ENCODE measurements around the gene FAAP100. TPM values are rescaled to one million over a fixed set of nuclear protein-coding genes. Genes with fewer than 3 reads are reported as not detected.
A peak's percentile ranks its signal among the peaks of the same experiment; 100 is the strongest.

FAAP100 gene
- total and polyA plus RNA-seq, 8 donors, result 23.0 to 33.7 (median 28.3) TPM

DNA sequence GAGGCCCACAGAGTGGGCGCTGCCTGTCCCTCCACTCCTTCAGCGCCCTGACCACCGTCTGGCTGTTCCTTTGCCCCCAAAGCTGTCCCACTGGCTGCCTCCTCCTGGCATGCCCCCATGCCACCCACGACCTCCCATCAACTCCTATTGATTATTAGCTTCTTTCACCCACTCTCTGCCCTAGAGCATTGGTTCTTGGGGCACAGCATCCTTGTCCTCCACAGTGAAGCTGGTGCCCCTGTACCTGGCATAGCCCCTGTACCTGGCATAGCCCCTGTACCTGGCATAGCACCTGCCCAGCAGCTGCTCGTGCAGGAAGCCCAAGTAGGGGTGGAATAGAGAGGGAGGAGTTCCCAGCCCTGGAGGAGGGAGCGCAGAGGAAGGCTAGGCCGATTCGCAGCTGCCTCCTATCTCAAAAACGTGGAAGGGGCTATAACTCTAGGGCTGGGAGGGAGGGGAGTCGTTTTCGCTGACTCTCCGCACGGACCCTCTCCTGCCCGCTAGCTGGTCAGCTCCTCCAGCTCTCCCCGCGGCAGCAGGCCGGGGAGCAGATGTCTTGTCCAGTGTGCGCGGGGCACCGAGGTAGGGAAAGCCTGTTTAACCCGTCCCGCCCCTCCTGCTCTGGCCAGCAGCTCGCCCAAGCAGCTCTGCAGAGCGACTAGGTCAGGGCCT lies 33.9 kb downstream of the FAAP100 start:
- DNase-seq (peak in 1 of 4 donors; percentile 61), ATAC-seq (peak; percentile 13)
- peaks cover 15 to 56% of the 10 kb centered on the region in 2 donors for H3K4me1 ChIP-seq
- H3K9me3 ChIP-seq, result no peaks in the 10 kb centered on the region
- peak overlapping the region; percentile 41 to 52 for H3K4me3 ChIP-seq
- H3K27me3 ChIP-seq, result peaks cover 0 to 22% of the 10 kb centered on the region in 2 donors
- peak overlapping the region; percentile 44 to 71 for H3K27ac ChIP-seq
- TF ChIP-seq, protein P1, sequence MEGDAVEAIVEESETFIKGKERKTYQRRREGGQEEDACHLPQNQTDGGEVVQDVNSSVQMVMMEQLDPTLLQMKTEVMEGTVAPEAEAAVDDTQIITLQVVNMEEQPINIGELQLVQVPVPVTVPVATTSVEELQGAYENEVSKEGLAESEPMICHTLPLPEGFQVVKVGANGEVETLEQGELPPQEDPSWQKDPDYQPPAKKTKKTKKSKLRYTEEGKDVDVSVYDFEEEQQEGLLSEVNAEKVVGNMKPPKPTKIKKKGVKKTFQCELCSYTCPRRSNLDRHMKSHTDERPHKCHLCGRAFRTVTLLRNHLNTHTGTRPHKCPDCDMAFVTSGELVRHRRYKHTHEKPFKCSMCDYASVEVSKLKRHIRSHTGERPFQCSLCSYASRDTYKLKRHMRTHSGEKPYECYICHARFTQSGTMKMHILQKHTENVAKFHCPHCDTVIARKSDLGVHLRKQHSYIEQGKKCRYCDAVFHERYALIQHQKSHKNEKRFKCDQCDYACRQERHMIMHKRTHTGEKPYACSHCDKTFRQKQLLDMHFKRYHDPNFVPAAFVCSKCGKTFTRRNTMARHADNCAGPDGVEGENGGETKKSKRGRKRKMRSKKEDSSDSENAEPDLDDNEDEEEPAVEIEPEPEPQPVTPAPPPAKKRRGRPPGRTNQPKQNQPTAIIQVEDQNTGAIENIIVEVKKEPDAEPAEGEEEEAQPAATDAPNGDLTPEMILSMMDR (IDR thresholded peaks at IDR 0.05), result no peak
- H3K36me3 ChIP-seq, result no peaks in the 10 kb centered on the region
- intact Hi-C loops (cut with DNase I), result no loop called here

DNA sequence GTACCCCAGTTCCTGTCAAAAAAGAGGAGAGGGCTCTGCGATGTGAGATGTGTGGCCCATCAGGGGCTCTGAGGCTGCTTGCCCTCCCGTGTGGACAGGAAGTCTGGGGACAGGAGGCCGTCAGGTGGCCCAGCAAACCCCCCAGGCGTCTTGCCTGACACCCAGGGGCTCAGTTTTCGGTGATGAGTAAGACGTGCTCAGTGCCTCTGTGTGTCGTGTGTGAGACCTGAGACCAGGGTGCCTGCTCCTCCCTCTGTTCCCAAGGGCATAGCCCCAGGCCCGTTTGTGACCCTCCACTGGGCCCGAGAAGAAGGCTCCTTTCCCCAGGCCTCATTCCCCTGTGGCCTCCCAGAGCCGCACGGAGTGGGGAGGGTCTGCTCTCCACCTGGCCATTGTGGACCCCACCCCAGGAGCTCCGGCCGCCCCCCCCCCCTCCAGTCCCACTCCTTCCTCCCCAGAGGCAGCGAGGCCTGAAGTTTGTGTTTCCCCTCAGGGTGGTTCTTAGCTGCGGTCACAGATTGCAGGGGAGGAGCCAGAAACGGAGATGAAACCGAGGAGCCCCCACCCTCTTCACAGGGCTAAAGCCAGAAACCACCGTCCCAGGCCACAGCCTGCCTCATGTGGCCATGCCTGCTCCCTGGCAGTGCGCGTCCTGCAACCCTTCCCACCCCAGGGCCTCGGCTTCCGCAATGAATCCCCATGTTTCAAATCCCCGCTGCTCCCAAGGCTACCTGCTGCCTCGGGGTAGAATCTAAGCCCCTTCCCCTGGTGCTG lies 34.6 kb downstream of the FAAP100 start:
- H3K36me3 ChIP-seq, result no peaks in the 10 kb centered on the region
- H3K27me3 ChIP-seq, result peaks cover 0 to 15% of the 10 kb centered on the region in 2 donors
- TF ChIP-seq, protein P1 (IDR thresholded peaks at IDR 0.05), result no peak
- H3K4me1 ChIP-seq, result peaks cover 15 to 56% of the 10 kb centered on the region in 2 donors
- DNase-seq, result peak in 1 of 4 donors; percentile 61
- intact Hi-C loops (cut with DNase I), result no loop called here
- ATAC-seq, result no peak
- no peaks in the 10 kb centered on the region for H3K9me3 ChIP-seq
- peak overlapping the region in 1 of 2 donors; percentile 91 for H3K4me3 ChIP-seq
- peak overlapping the region in 1 of 2 donors; percentile 71 for H3K27ac ChIP-seq

DNA sequence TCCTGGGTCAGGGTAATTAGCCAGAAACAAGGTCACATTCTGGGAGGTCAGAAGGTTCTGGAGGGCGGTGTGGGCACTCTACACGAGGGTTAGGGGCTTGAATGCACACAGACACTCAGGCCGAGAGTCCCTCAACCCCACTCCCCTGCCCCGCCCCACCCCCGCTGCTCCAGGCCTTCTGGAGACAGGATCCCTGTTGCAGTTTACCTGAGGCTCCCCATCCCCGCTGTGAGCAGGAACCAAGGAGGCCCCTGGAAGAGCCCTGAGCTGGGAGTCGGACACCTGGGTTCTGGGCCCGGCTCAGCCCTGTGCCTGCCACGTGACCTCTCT lies 35.2 kb downstream of the FAAP100 start:
- peaks cover 15 to 56% of the 10 kb centered on the region in 2 donors for H3K4me1 ChIP-seq
- intact Hi-C loops (cut with DNase I), result no loop called here

DNA sequence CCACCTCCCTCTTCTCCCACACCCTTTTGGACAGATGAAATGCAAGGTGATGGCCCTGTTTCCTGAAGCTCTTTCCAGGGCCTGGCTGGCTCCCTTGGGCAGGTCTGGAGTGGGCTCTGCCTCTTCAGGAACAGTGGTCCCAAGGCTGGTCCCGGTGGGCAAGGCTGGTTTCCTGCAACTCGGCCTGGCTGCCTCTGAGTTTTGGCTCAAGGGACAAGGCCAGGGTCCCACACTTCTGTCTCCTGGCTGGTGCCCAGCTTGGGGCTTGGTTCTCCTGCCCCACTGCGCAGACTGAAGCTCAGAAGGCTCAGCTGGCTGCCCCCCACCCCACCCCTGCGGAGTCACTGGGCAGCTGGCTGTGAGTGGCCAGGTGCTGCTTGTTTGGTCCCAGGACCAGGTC lies 35.7 kb downstream of the FAAP100 start:
- Histone ChIP-seq H3K4me1 (peaks cover 15 to 56% of the 10 kb centered on the region in 2 donors), H3K27ac (peak overlapping the region; percentile 49 to 100), H3K36me3 (peaks cover 0 to 9% of the 10 kb centered on the region in 2 donors), H3K4me3 (peak overlapping the region in 1 of 2 donors; percentile 91), H3K27me3 (peaks cover 0 to 13% of the 10 kb centered on the region in 2 donors), H3K9me3 (no peaks in the 10 kb centered on the region)
- DNase-seq, result peak in 1 of 4 donors; percentile 68
- TF ChIP-seq, protein P1 (IDR thresholded peaks at IDR 0.05), result no peak
- intact Hi-C loops (cut with DNase I), result no loop called here
- no peak for ATAC-seq

More for the DNA sequence above, 35.2 kb downstream of the FAAP100 start:
- TF ChIP-seq, protein P1 (IDR thresholded peaks at IDR 0.05), result no peak
- ATAC-seq (no peak), DNase-seq (no peak)
- H3K4me3 ChIP-seq, result peak overlapping the region in 1 of 2 donors; percentile 91
- peak overlapping the region in 1 of 2 donors; percentile 49 for H3K27ac ChIP-seq
- H3K9me3 ChIP-seq, result no peaks in the 10 kb centered on the region
- peaks cover 0 to 13% of the 10 kb centered on the region in 2 donors for H3K27me3 ChIP-seq
- H3K36me3 ChIP-seq, result peaks cover 0 to 4% of the 10 kb centered on the region in 2 donors

DNA sequence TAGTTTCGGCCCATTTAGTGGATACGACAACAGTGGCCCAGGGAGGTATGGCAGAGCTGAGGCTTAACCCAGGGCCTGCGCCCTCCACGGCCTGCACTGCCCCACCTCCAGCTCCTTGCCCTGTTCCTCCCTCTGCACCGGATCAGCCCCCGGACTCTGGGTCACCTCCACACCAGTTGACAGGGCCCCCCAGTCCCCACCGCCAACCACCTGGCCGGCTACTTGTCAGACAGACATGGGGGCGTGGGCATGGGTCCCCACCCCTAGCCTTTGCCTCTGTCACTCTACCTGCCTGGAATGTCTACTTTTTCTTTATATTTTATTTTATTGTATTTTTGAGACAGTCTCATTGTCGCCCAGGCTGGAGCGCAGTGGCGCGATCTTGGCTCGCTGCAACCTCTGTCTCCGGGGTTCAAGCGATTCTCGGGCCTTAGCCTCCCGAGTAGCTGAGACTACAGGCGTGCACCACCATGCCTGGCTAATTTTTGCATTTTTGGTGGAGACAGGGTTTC lies 36.6 kb downstream of the FAAP100 start:
- ATAC-seq, result no peak

More for the DNA sequence above, 36.6 kb downstream of the FAAP100 start:
- Histone ChIP-seq H3K36me3 (peaks cover 0 to 18% of the 10 kb centered on the region in 2 donors), H3K4me3 (peak overlapping the region; percentile 82 to 91), H3K4me1 (peaks cover 15 to 56% of the 10 kb centered on the region in 2 donors), H3K27me3 (peaks cover 0 to 13% of the 10 kb centered on the region in 2 donors), H3K27ac (peak overlapping the region; percentile 99 to 100), H3K9me3 (no peaks in the 10 kb centered on the region)
- intact Hi-C loops (cut with DNase I), result no loop called here
- DNase-seq, result peak in 1 of 4 donors; percentile 83
- TF ChIP-seq, protein P1 (IDR thresholded peaks at IDR 0.05), result no peak
